Uterus (tissue), 2 donors: ENCODE measurements around the gene ZDHHC1.

Experiments used
- POLR2A ChIP-seq, 2 donors: fragments of 450-650 bp; IDR thresholded peaks; one replicate each; pipeline ENCODE4 v1.6.1; 2016; ENCODE audit warnings: antibody characterized with exemption in 2 of 2, mild to moderate bottlenecking in 1 of 2, moderate library complexity in 1 of 2
- TF ChIP-seq, protein P1 (sequence below), 4 experiments: fragments of 200-600 bp in 2 of 4; fragments of 450-650 bp in 2 of 4; sonication (generic) in 2 of 4; IDR thresholded peaks; one replicate each; pipeline ENCODE4 v1.5.1; 2016 to 2019; ENCODE audit warnings: antibody characterized with exemption in 4 of 4, mild to moderate bottlenecking in 2 of 4, moderate library complexity in 1 of 4

DNA sequence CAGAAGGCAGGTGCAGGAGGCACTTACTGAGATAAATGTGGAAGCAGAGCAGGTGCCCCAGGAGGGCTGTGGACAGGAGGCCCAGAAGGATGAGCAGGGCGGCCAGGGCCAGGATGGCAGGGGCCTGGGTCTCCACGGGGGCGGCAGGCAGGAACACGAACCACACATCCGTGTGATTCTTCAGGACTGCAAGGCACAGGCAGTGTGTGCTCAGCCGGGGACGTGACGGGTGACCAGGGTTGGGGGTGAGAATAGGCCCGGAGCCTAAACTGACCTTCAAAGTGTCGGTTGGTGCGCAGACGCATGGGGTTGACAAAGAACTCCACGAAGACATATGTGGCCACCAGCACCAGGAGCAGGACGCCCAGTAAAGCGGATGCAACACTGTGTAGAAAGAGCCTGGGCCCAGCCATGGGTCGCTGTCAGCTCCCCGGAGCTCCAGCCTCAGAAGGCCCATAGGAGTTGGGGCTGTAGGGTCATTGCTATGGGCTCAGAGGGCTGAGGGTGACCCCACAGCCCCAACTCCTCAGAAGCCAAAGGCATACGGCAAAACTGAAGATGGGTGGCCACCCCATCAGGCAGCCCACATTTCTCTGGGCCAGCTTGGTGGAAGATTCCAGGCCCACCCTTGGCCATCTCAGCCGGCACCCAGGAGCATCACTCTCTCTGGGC, 17.6 kb downstream of the ZDHHC1 start:
- TF ChIP-seq, protein P1, sequence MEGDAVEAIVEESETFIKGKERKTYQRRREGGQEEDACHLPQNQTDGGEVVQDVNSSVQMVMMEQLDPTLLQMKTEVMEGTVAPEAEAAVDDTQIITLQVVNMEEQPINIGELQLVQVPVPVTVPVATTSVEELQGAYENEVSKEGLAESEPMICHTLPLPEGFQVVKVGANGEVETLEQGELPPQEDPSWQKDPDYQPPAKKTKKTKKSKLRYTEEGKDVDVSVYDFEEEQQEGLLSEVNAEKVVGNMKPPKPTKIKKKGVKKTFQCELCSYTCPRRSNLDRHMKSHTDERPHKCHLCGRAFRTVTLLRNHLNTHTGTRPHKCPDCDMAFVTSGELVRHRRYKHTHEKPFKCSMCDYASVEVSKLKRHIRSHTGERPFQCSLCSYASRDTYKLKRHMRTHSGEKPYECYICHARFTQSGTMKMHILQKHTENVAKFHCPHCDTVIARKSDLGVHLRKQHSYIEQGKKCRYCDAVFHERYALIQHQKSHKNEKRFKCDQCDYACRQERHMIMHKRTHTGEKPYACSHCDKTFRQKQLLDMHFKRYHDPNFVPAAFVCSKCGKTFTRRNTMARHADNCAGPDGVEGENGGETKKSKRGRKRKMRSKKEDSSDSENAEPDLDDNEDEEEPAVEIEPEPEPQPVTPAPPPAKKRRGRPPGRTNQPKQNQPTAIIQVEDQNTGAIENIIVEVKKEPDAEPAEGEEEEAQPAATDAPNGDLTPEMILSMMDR (IDR thresholded peaks at IDR 0.05) = no peak
- TF ChIP-seq POLR2A (IDR thresholded peaks at IDR 0.05) = no peak
